Endodermal cell (in vitro differentiated cells): ENCODE measurements around the gene ZNF668. TPM values are rescaled to one million over a fixed set of nuclear protein-coding genes. Genes with fewer than 3 reads are reported as not detected.

Experiments used
- DNase-seq: peaks from one replicate; pipeline ENCODE4 v3.0.0-alpha.2; 2017
- H3K27ac ChIP-seq: 2 replicates; pipeline ENCODE4 v1.5.1; 2013; ENCODE audit warnings: mild to moderate bottlenecking, low read depth, low read length, moderate library complexity
- H3K27me3 ChIP-seq: 2 replicates; pipeline ENCODE4 v1.6.1; 2013; ENCODE audit warnings: mild to moderate bottlenecking, low read length, moderate library complexity; ENCODE audit not compliant: insufficient read depth, control insufficient read depth, poor library complexity, severe bottlenecking
- H3K36me3 ChIP-seq: 2 replicates; pipeline ENCODE4 v1.7.0; 2013; ENCODE audit warnings: mild to moderate bottlenecking, low read length, moderate library complexity; ENCODE audit not compliant: control insufficient read depth, insufficient read depth
- H3K4me1 ChIP-seq: one replicate; pipeline ENCODE4 v1.7.0; 2013; ENCODE audit warnings: low read length; ENCODE audit not compliant: control insufficient read depth, insufficient read depth
- H3K4me3 ChIP-seq: 2 replicates; pipeline ENCODE4 v1.5.1; 2013; ENCODE audit warnings: mild to moderate bottlenecking, low read length, moderate library complexity
- H3K9ac ChIP-seq: 2 replicates; pipeline ENCODE4 v1.6.1; 2013; ENCODE audit warnings: mild to moderate bottlenecking, low read length, moderate library complexity; ENCODE audit not compliant: poor library complexity, severe bottlenecking; ENCODE audit errors: extremely low read depth
- H3K9me3 ChIP-seq: 2 replicates; pipeline ENCODE4 v1.6.1; 2013; ENCODE audit warnings: mild to moderate bottlenecking, low read length, moderate library complexity; ENCODE audit not compliant: control insufficient read depth
- H3K27ac Mint-ChIP-seq: 2 replicates; pipeline ENCODE4 v1.8.0; 2020; ENCODE audit warnings: mixed read lengths
- H3K27me3 Mint-ChIP-seq: 2 replicates; pipeline ENCODE4 v1.8.0; 2021; ENCODE audit warnings: mild to moderate bottlenecking, mixed read lengths; ENCODE audit not compliant: insufficient read depth
- H3K36me3 Mint-ChIP-seq: 2 replicates; pipeline ENCODE4 v1.8.0; 2020; ENCODE audit warnings: low read depth, mixed read lengths
- H3K4me1 Mint-ChIP-seq: 2 replicates; pipeline ENCODE4 v1.8.0; 2020; ENCODE audit warnings: mixed read lengths
- H3K4me3 Mint-ChIP-seq: 2 replicates; pipeline ENCODE4 v1.8.0; 2020; ENCODE audit warnings: mild to moderate bottlenecking, moderate library complexity, mixed read lengths
- H3K9me3 Mint-ChIP-seq: 2 replicates; pipeline ENCODE4 v1.8.0; 2020; ENCODE audit warnings: mild to moderate bottlenecking, mixed read lengths
- WGBS, 2 experiments: methylation state at CpG; one replicate each; pipeline versions ENCODE4 v1.1.5 to v1.1.7; 2013; ENCODE audit warnings: missing lambda C conversion rate in 2 of 2, mixed read lengths in 1 of 2; ENCODE audit not compliant: insufficient coverage in 1 of 2, insufficient read length in 1 of 2; 5-methylcytosine and 5-hydroxymethylcytosine counted together
- total RNA-seq, 2 donors: library from RNA; stranded (reverse); fragmentation: NEBNext Ultra II Directional in 1 of 2; extraction: Animal tissue kit (Norgen Biotek cat#: 25700) in 1 of 2; gene quantifications; 2 replicates in 1 of 2; 3 replicates in 1 of 2; pipeline ENCODE4 v1.2.1, GENCODE V29; 2021
- TF ChIP-seq, protein P1 (sequence below): fragments of 200-600 bp; sonication (generic); conservative IDR thresholded peaks from 2 replicates; pipeline ENCODE4 v1.5.0; 2021; ENCODE audit warnings: antibody characterized with exemption, mild to moderate bottlenecking

Gene ZNF668
- total RNA-seq, 2 donors from 2014 or later = 11.2 to 12.6 TPM

GRCh38 chr16:31088459-31089183 is 14.6 kb upstream of the ZNF668 start, which contains the start of gene PRSS53:
Gene PRSS53 (minus strand): TSS chr16:31088943. CDS start chr16:31088809, 134 bp downstream.
- Mint-ChIP-seq H3K36me3 (peaks cover 16% of the 10 kb centered on the region), H3K4me3 (no peak within 1 kb of the TSS), H3K27ac (no peak within 1 kb of the TSS), H3K9me3 (no peaks in the 10 kb centered on the region), H3K4me1 (no peaks in the 10 kb centered on the region), H3K27me3 (no peaks in the 10 kb centered on the region)
- Histone ChIP-seq H3K9me3 (no peaks in the 10 kb centered on the region), H3K36me3 (peaks cover 23% of the 10 kb centered on the region), H3K4me1 (no peaks in the 10 kb centered on the region), H3K9ac (no peak within 1 kb of the TSS), H3K4me3 (no peak within 1 kb of the TSS), H3K27me3 (no peaks in the 10 kb centered on the region), H3K27ac (no peak within 1 kb of the TSS)
- 92 to 97% methylated on average over 10 to 15 of the region's 15 CpGs for WGBS, 2 experiments
- peak; percentile 43 for DNase-seq
- TF ChIP-seq, protein P1, sequence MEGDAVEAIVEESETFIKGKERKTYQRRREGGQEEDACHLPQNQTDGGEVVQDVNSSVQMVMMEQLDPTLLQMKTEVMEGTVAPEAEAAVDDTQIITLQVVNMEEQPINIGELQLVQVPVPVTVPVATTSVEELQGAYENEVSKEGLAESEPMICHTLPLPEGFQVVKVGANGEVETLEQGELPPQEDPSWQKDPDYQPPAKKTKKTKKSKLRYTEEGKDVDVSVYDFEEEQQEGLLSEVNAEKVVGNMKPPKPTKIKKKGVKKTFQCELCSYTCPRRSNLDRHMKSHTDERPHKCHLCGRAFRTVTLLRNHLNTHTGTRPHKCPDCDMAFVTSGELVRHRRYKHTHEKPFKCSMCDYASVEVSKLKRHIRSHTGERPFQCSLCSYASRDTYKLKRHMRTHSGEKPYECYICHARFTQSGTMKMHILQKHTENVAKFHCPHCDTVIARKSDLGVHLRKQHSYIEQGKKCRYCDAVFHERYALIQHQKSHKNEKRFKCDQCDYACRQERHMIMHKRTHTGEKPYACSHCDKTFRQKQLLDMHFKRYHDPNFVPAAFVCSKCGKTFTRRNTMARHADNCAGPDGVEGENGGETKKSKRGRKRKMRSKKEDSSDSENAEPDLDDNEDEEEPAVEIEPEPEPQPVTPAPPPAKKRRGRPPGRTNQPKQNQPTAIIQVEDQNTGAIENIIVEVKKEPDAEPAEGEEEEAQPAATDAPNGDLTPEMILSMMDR = no peak

- WGBS, 2 experiments = 89% methylated on average over 5 of the region's 5 CpGs; no CpG with 5 or more reads in 1 of the 2 experiments
- no peaks in the 10 kb centered on the region for H3K9me3 Mint-ChIP-seq
- peaks cover 18% of the 10 kb centered on the region for H3K36me3 Mint-ChIP-seq
- Histone ChIP-seq H3K36me3 (peaks cover 23% of the 10 kb centered on the region), H3K9me3 (no peaks in the 10 kb centered on the region), H3K9ac (no peak overlapping the region), H3K27ac (no peak overlapping the region), H3K27me3 (no peaks in the 10 kb centered on the region), H3K4me3 (no peak overlapping the region), H3K4me1 (no peaks in the 10 kb centered on the region)
- peak; percentile 21 for DNase-seq
- H3K4me3 Mint-ChIP-seq = no peak overlapping the region
- H3K27me3 Mint-ChIP-seq = no peaks in the 10 kb centered on the region
- TF ChIP-seq, protein P1 = no peak
- H3K4me1 Mint-ChIP-seq = no peaks in the 10 kb centered on the region
- no peak overlapping the region for H3K27ac Mint-ChIP-seq
Measured at GRCh38 chr16:31087971-31088370, 13.9 kb upstream of the ZNF668 start.

DNA sequence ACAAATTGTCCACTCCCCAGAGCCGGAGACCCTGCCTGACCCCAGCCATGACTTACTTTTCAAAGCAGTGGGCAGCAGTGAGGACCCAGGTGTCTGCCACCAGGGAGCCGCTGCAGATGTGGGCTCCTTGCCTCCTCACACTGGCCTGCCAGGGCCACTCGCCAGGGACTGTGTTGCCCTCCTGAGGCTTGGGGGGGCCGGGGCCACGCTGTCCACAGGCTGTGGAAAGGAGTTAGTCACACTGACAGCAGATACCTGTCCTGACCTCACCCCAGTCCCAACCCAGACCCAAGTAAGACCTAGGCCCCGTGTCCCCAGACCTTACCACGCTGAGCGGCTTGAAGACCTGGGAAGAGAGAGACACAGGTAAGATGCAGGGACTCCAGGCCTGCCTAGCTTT is 13.4 kb upstream of the ZNF668 start:
- Histone ChIP-seq H3K4me3 (no peak overlapping the region), H3K27me3 (no peaks in the 10 kb centered on the region), H3K9ac (no peak overlapping the region), H3K27ac (no peak overlapping the region), H3K9me3 (no peaks in the 10 kb centered on the region), H3K36me3 (peaks cover 23% of the 10 kb centered on the region), H3K4me1 (no peaks in the 10 kb centered on the region)
- TF ChIP-seq, protein P1 = no peak
- Mint-ChIP-seq H3K4me3 (no peak overlapping the region), H3K36me3 (peaks cover 18% of the 10 kb centered on the region), H3K9me3 (no peaks in the 10 kb centered on the region), H3K27me3 (no peaks in the 10 kb centered on the region), H3K27ac (no peak overlapping the region), H3K4me1 (no peaks in the 10 kb centered on the region)
- 95 to 100% methylated on average over 1 to 8 of the region's 8 CpGs for WGBS, 2 experiments
- no peak for DNase-seq
